ENCODE data around the gene CCDC91.
A peak's percentile ranks its signal among the peaks of the same experiment; 100 is the strongest.

The CCDC91 gene

DNA sequence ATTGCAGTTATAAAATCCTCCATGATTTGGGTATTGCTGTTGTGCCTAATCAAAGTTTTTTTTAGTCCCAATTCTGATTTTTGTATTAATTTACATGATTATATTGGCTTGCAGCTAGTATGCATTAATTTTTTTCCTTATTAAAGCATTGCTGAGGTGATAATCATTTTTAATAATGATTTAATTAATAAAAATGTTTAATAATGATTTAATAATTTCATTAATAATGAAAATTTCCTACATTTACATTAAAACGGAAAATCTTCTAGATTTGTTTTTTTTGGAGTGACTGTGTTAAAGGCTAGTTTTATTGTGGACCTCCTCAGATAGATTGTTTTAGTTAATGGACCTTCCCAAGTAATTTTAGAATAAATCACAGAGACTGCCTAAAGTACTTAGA, 79.6 kb downstream of the CCDC91 start:
- H3K27me3 Mint-ChIP-seq = no peaks in the 10 kb centered on the region
- H3K9me3 Mint-ChIP-seq = no peaks in the 10 kb centered on the region
- peaks cover 53% of the 10 kb centered on the region for H3K36me3 Mint-ChIP-seq
- no peak overlapping the region for H3K4me3 Mint-ChIP-seq
- no peak overlapping the region for H3K27ac Mint-ChIP-seq
- H3K4me1 Mint-ChIP-seq = peaks cover 10% of the 10 kb centered on the region

DNA sequence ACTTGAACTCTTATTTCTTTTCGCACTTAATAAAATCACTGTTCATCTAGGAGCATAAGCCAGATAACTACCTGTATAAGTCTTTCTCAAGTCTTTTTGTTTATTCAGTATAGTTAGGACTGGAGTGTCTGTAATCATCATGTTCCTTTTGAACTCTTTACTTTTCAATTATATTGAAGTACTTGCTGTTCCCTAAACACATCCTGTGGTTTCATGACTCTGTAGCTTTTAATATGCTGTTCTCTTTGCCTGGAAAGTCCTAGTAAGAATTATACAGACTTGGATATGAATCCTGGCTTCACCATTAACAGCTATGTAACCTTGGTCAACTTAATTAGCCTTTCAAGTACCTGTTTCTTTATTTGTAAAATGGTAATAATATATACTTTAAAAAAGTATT, 88.2 kb downstream of the CCDC91 start:
- H3K4me1 Mint-ChIP-seq = peaks cover 34% of the 10 kb centered on the region
- no peak overlapping the region for H3K27ac Mint-ChIP-seq
- H3K36me3 Mint-ChIP-seq = peaks cover 34% of the 10 kb centered on the region
- H3K4me3 Mint-ChIP-seq = peak overlapping the region; percentile 2
- H3K27me3 Mint-ChIP-seq = no peaks in the 10 kb centered on the region
- peaks cover 4% of the 10 kb centered on the region for H3K9me3 Mint-ChIP-seq

DNA sequence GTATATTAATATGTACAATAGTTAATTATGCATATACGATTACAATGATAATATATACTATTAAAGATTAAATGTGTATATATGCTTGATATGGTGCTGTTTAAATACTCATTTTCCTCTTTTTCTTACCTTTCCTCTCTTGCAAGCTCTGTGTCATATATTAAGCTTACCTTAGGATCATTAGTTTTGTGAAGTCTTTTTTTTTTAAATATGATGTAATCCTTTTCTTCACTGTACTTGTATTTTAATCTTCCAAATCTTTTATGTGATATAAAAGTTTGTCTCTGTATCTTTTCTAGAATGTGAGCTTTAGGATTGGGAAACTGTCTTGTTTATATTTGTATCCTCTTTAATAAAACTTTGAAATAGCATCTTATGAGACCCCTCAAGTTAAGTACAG, 88.7 kb downstream of the CCDC91 start:
- H3K4me3 Mint-ChIP-seq = no peak overlapping the region
- peaks cover 34% of the 10 kb centered on the region for H3K4me1 Mint-ChIP-seq
- no peak overlapping the region for H3K27ac Mint-ChIP-seq
- H3K36me3 Mint-ChIP-seq = peaks cover 32% of the 10 kb centered on the region
- H3K27me3 Mint-ChIP-seq = no peaks in the 10 kb centered on the region
- H3K9me3 Mint-ChIP-seq = peaks cover 4% of the 10 kb centered on the region

DNA sequence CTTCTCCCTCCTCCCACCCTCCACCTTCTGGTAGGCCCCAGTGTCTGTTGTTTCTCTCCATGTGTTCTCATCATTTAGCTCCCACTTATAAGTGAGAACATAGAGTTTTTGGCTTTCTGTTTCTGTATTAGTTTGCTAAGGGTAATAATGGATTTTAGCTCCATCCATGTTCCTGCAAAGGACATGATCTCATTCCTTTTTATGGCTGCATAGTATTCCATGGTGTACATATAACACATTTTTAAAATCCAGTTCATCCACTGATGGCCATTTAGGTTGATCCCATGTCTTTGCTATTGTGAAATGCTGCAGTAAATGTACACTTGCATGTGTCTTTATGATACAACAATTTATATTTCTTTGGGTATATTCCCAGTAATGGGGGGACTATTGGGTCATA, 96.1 kb downstream of the CCDC91 start:
- H3K27ac Mint-ChIP-seq = no peak overlapping the region
- H3K4me1 Mint-ChIP-seq = peaks cover 16% of the 10 kb centered on the region
- no peaks in the 10 kb centered on the region for H3K27me3 Mint-ChIP-seq
- no peak overlapping the region for H3K4me3 Mint-ChIP-seq
- peaks cover 26% of the 10 kb centered on the region for H3K9me3 Mint-ChIP-seq
- H3K36me3 Mint-ChIP-seq = peaks cover 45% of the 10 kb centered on the region

DNA sequence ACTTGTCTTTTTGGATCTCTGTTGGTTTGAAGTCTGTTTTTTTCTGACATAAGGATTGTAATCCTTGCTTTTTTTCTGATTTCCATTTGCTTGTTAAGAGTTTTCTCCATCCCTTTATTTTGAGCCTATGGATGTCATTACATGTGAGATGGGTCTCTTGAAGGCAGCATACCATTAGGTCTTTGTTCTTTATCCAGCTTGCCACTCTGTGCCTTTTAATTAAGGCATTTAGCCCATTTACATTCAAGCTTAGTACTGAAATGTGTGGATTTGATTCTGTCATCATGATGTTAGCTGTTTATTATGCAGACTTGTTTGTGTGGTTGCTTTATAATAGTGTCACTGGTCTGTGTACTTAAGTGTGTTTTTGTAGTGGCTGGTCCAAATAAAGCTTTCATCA, 100.0 kb downstream of the CCDC91 start:
- H3K4me1 Mint-ChIP-seq = peaks cover 21% of the 10 kb centered on the region
- H3K4me3 Mint-ChIP-seq = no peak overlapping the region
- peaks cover 48% of the 10 kb centered on the region for H3K36me3 Mint-ChIP-seq
- H3K9me3 Mint-ChIP-seq = peaks cover 22% of the 10 kb centered on the region
- no peak overlapping the region for H3K27ac Mint-ChIP-seq
- no peaks in the 10 kb centered on the region for H3K27me3 Mint-ChIP-seq

DNA sequence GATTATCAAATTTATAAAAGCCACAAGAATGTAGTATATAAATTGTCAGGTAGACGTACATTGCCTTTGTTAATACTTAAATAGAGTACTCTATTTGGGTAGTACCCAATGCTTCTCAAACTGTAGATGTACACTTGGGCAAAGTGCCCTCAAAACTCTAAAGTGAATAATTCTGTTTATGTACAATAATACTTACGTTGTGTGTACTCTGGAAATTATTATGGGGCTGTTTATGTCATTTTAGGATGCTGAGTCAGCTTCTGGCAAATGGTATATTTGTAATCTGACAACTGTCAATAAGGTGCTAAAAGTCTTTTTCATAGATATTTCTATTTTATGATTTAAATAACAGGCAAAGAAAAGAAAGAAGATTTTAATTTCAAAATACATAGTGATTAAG, 102.4 kb downstream of the CCDC91 start:
- peaks cover 22% of the 10 kb centered on the region for H3K9me3 Mint-ChIP-seq
- peaks cover 41% of the 10 kb centered on the region for H3K36me3 Mint-ChIP-seq
- no peaks in the 10 kb centered on the region for H3K27me3 Mint-ChIP-seq
- H3K4me1 Mint-ChIP-seq = peaks cover 24% of the 10 kb centered on the region
- H3K4me3 Mint-ChIP-seq = no peak overlapping the region
- no peak overlapping the region for H3K27ac Mint-ChIP-seq

DNA sequence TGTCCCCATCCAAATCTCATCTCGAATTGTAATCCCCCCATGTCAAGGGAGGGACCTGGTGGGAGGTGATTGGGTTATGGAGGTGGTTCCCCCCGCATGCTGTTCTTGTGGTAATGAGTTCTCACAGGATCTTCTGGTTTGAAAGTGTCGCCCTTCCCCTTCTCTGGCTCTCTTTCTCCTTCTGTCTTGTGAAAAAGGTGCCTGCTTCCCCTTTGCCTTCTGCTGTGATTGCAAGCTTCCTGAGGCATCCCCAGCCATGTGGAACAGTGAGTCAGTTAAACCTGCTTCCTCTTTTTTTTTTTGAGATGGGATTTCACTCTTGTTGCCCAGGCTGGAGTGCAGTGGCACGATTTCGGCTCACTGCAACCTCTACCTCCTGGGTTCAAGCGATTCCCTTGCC, 104.0 kb downstream of the CCDC91 start:
- H3K27ac Mint-ChIP-seq = no peak overlapping the region
- peaks cover 7% of the 10 kb centered on the region for H3K9me3 Mint-ChIP-seq
- H3K4me1 Mint-ChIP-seq = peaks cover 24% of the 10 kb centered on the region
- H3K4me3 Mint-ChIP-seq = no peak overlapping the region
- H3K36me3 Mint-ChIP-seq = peaks cover 29% of the 10 kb centered on the region
- no peaks in the 10 kb centered on the region for H3K27me3 Mint-ChIP-seq

DNA sequence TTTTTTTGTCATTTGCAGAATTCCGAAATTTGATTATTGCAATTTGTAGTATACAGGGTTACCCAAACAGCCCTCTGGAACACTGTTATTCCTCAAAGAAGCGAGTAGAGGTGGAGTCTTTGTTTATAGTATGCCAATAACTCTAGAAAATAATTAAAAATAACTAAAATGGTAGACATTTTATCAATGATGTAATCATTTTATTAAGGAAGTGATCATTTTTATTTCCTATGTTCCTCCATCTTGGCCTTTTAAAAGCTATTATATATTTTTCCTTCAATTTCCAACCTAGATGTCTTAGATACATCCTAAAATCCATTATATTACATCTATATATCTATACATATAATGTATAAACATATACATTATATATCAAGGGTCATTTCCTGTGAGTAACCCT, 106.0 kb downstream of the CCDC91 start:
- H3K27ac Mint-ChIP-seq = no peak overlapping the region
- no peak overlapping the region for H3K4me3 Mint-ChIP-seq
- peaks cover 22% of the 10 kb centered on the region for H3K4me1 Mint-ChIP-seq
- H3K27me3 Mint-ChIP-seq = no peaks in the 10 kb centered on the region
- H3K9me3 Mint-ChIP-seq = no peaks in the 10 kb centered on the region
- H3K36me3 Mint-ChIP-seq = peaks cover 22% of the 10 kb centered on the region

DNA sequence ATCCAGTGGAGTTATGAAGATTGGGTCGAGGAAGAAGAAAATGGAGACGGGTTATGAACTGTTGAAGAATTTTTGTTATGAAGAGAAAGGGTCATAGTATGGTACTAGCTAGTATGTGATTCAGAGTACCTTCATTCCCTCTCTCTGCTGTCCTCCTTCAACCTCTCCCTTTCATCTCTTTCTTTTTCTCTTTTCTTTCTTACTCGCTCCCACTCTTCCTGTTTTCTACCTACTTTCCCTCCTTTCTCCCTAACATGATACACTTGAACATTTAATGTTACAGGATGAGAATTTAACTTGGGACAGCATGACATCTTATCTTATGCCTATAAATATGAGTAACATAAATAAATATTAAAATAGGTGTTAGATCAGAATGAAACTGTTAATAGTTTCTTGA, 112.9 kb downstream of the CCDC91 start:
- H3K9me3 Mint-ChIP-seq = no peaks in the 10 kb centered on the region
- peaks cover 16% of the 10 kb centered on the region for H3K4me1 Mint-ChIP-seq
- no peaks in the 10 kb centered on the region for H3K27me3 Mint-ChIP-seq
- H3K27ac Mint-ChIP-seq = no peak overlapping the region
- H3K4me3 Mint-ChIP-seq = no peak overlapping the region
- H3K36me3 Mint-ChIP-seq = peaks cover 20% of the 10 kb centered on the region

DNA sequence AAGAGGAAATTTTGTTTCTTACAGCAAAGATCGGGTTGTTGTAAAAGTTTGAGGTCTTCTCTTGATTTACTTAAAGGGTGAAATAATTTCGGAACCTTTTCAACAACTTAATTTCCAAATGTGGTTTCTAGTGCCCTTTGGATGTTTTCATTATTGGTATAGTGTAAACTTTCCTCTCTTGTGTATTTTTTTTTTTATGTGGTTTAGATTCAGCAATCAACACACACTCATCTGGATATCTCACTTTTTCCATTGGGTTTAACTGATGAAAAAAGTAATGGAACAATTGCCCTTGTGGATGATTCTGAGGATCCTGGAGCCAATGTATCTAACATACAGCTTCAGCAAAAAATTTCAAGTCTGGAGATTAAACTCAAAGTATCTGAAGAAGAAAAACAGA, 116.3 kb downstream of the CCDC91 start:
- peaks cover 6% of the 10 kb centered on the region for H3K4me1 Mint-ChIP-seq
- H3K4me3 Mint-ChIP-seq = no peak overlapping the region
- H3K27me3 Mint-ChIP-seq = no peaks in the 10 kb centered on the region
- peaks cover 46% of the 10 kb centered on the region for H3K36me3 Mint-ChIP-seq
- H3K9me3 Mint-ChIP-seq = no peaks in the 10 kb centered on the region
- peak overlapping the region; percentile 37 for H3K27ac Mint-ChIP-seq

DNA sequence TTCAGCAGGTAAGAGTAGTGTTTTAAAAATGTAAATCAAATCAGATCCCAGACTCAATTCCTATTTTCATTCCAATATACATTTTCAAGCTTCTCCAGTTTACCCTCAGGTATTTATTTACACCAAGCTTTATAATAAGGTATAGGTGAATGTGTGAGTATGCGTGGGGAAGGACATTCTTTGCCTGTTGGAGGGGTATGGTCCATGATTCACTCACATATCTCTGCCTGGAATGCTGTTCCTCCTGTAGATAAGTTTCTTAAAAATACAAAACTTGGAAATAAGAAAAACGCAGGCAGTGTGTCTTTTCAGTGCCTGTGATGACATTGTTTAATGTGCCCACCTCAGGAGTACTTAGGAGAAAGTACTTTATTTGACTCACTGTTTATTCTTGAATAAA, 118.6 kb downstream of the CCDC91 start:
- Mint-ChIP-seq H3K36me3 (peaks cover 64% of the 10 kb centered on the region), H3K4me3 (no peak overlapping the region), H3K27me3 (no peaks in the 10 kb centered on the region), H3K9me3 (no peaks in the 10 kb centered on the region), H3K27ac (no peak overlapping the region), H3K4me1 (no peaks in the 10 kb centered on the region)

DNA sequence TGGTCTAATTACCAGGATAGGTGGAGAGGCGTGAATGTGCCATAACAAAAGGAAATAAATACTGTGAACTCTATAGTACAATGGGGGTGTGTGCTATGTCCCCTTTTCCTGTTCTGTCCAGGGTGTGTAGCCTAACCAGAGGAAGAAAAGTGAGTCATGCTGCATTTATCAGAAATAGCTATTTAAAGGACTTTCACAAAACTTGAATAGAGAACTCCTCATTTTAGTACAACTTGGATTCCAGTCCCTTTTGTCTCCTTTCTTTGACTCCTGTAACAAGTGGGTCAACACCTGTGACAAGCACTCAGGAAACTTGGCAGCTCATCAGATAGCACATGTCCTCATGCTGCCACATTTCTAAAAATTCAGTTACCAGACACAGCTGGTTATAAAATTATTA, 123.4 kb downstream of the CCDC91 start:
- H3K4me1 Mint-ChIP-seq = no peaks in the 10 kb centered on the region
- H3K27ac Mint-ChIP-seq = no peak overlapping the region
- peaks cover 68% of the 10 kb centered on the region for H3K36me3 Mint-ChIP-seq

DNA sequence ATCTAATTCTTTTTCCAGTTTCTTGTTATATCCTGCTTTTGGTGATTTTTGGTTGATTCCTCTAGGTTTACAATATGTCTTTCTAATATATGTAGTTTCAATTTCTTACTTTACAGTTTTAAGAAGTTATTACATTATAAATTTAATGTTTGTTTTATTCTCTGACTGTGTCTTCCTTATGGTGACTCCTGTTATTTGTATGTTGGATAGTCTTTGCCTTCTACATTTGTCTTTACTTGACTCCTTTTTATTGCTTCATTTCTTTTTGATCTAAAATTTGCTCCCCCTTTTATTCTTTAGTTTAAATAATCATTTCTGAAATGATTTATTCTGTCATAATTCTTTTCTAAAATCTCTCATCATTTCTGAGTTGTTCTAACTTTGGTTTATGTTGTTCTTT, 125.8 kb downstream of the CCDC91 start:
- H3K27ac Mint-ChIP-seq = no peak overlapping the region
- H3K27me3 Mint-ChIP-seq = no peaks in the 10 kb centered on the region
- H3K4me3 Mint-ChIP-seq = no peak overlapping the region
- H3K9me3 Mint-ChIP-seq = no peaks in the 10 kb centered on the region
- peaks cover 51% of the 10 kb centered on the region for H3K36me3 Mint-ChIP-seq
- H3K4me1 Mint-ChIP-seq = peaks cover 7% of the 10 kb centered on the region

More for the DNA sequence above, 123.4 kb downstream of the CCDC91 start:
- Mint-ChIP-seq H3K4me3 (no peak overlapping the region), H3K9me3 (no peaks in the 10 kb centered on the region), H3K27me3 (no peaks in the 10 kb centered on the region)

DNA sequence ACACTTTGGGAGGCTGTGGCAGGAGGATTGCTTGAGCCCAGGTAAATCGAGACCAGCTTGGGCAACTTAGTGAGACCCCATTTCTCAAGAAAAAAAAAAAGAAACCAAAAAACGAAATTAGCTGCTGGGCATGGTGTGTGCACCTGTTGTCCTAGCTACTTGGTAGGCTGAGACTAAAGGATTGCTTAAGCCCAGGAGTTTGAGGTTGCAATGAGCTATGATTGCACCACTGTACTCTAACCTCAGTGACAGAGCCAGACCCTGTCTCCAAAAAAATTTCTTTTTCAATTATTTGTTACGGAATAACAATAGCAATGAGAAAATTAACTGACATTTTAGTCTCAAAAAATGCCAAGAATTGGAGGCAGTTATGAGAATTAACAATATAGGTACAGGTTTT, 128.0 kb downstream of the CCDC91 start:
- no peak overlapping the region for H3K27ac Mint-ChIP-seq
- no peaks in the 10 kb centered on the region for H3K27me3 Mint-ChIP-seq
- H3K4me3 Mint-ChIP-seq = no peak overlapping the region
- H3K4me1 Mint-ChIP-seq = peaks cover 7% of the 10 kb centered on the region
- no peaks in the 10 kb centered on the region for H3K9me3 Mint-ChIP-seq
- peaks cover 35% of the 10 kb centered on the region for H3K36me3 Mint-ChIP-seq

DNA sequence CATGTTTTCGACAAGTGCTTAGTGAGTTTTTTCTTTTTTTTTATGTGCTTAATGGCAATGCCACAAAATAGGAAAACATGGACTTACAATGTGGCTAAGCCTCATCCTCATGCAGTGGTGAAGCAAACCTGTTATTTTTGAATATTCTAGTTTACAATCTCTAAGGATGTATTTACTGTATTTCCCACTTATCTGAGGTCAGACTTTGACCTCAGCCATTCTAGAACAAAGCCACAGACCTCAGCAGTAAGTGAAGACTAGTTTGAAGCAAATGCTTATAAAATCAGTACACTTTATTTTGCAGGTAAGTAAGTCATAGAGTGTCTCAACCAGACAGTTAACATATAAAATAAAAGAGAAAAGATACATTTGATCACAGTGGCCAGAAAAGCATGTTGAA, 130.1 kb downstream of the CCDC91 start:
- Mint-ChIP-seq H3K27me3 (no peaks in the 10 kb centered on the region), H3K9me3 (no peaks in the 10 kb centered on the region), H3K4me3 (no peak overlapping the region), H3K27ac (no peak overlapping the region), H3K4me1 (peaks cover 10% of the 10 kb centered on the region), H3K36me3 (peaks cover 31% of the 10 kb centered on the region)

DNA sequence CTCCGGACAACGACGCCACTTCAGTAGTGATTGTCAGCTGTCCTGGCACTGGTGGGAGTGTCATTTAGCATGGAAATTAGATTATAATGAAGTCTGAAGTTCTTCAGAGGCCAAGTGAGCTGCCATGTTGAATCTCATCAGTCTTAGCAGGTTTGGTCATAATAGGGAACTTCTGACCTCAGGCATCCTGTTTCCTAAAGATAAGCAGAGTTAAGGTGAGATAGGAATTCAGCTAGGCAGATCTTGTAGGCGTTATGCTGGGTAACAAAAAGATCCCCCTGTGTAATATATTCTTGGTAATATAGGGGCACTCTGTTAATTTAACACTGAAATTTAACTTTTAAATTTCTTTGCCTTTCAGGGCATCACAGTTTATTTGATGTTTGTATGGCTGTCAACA, 137.5 kb downstream of the CCDC91 start:
- Mint-ChIP-seq H3K27ac (no peak overlapping the region), H3K4me3 (no peak overlapping the region), H3K27me3 (no peaks in the 10 kb centered on the region), H3K36me3 (peaks cover 39% of the 10 kb centered on the region), H3K9me3 (no peaks in the 10 kb centered on the region), H3K4me1 (peaks cover 6% of the 10 kb centered on the region)

DNA sequence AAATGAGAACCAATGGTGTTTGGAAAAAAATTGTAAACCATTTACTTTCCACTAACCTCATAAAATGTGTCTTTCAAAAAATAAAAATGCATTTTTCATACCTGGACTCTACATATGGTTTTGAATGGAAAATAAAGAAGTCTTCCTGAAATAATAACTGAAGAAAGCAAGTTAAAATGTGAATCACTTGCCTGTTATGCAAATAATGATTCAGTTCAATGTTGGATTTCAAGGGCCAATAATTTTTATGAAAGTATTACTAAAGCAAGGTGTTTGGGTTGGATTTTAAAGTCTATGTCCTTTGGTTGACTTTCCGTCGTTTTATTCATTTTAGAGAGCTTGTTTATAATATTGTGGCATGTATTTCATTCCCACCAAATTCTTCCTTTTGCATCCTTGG, 138.7 kb downstream of the CCDC91 start:
- Mint-ChIP-seq H3K27ac (no peak overlapping the region), H3K36me3 (peaks cover 31% of the 10 kb centered on the region), H3K9me3 (no peaks in the 10 kb centered on the region), H3K27me3 (no peaks in the 10 kb centered on the region), H3K4me3 (no peak overlapping the region), H3K4me1 (peaks cover 3% of the 10 kb centered on the region)
